GM18867 (cell line): ENCODE measurements around the gene MASP2.
"Not testable (repeated sequence)": the region's sequence is repeated elsewhere in the genome, so short reads cannot be mapped to it uniquely, and the experiment has no call there.

ENCODE experiments used
- ATAC-seq: cut with Tn5 transposase; IDR thresholded peaks from one replicate; pipeline ENCODE4 v1.9.1; 2021; ENCODE audit warnings: mild to moderate bottlenecking, moderate library complexity; ENCODE audit not compliant: unreplicated experiment

Gene MASP2

DNA sequence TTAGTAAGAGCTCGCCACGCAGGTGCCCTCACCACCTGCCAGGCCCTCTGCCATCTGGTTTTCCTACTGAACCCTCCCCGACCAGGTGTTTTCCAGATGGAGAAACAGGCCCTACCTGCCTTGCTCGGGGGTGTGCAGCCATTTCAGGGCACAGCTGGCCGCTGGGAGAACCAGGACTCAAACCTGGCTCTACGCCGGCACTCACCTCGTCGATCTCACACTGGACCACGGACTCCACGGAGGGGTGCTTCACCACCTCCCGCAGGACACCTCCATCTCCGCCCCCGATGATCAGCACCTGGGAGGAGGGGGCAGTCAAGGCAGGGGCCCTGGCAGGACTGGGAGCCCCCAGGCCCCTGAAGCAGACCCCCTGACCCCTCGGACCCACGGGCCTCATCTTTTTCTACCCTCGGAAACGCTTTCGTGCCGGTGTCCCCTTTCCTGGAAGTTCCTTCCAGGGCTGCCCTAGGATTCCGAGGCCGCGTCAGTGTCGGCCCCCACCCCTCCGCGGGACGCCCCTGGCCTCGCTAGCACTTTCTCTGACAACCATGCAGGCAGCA, 11.6 kb upstream of the MASP2 start:
- ATAC-seq = no peak

GRCh38 chr1:11058026-11058425, 11.0 kb upstream of the MASP2 start:
- no peak for ATAC-seq

DNA sequence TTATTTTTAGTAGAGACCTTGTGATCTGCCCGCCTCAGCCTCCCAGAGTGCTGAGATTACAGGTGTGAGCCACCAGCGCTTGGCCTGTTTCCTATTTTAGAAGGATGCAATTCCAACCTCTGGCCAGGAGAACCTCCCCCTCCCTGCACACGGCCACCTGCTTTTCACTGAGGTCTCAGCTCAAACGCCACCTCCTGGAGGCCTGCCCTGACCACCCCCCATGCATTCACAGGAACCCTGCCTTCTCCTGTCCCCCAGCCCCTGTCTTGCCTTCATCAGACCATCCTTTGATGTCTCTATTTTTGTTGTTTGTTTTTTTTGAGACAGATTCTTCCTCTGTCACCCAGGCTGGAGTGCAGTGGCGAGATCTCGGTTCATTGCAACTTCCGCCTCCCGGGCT, 10.4 kb upstream of the MASP2 start:
- ATAC-seq = no peak

DNA sequence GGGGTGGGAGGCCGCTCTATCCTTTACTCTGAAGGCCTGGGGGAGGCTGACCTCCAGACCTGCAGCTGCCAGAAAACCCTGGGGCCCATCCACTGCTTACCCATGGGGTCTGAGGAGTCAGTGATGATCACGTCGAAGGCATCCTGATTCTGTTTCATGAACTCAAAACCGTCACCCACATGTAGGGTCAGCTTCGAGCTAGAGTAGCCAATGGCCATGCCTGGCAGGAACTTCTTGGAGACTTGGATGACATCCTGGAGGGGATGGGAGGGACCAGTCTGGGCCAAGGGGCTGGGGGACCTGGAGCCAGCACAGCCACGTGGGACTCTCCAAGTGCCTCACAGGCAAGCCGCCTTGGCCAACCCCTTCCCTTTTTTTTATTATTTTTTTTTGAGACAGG, 9.5 kb upstream of the MASP2 start:
- no peak for ATAC-seq

DNA sequence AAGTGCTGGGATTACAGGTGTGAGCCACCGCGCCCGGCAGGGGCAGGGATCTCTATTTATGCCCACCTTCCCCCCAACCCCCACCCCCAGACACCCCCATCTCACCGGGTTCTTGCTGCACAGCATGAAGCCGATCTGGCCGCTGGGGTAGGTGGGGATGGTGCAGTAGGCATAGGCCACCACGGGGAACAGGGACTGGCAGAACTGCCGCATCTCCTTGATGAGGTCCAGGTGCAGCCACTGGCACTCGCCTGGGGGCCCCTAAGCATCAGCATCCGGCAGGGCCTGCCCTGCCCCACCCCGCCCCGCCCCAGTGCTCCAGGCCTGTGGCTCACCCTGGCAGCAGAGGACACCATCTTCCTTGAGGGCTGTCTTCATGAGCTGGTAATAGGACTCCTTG, 8.6 kb upstream of the MASP2 start:
- ATAC-seq = no peak

DNA sequence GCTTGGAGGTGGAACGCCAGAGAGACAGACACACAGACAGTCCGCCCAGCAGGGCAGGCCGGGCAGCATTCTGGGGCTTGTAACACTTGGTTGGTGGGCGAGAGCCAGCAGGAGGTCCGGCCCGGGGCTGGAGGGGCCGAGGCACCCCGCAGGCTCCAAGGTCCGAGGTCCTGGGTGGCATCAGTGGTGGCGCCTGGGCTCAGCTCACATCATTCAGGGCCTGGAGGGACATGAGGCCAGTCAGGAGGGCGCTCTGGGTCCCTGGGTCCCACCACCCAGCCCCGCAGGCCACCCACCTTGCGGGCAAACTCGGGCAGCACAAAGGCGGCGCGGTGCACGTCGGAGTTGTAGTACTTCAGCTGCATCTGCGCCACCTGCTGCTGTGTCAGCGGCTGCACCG, 7.6 kb upstream of the MASP2 start:
- ATAC-seq = no peak

DNA sequence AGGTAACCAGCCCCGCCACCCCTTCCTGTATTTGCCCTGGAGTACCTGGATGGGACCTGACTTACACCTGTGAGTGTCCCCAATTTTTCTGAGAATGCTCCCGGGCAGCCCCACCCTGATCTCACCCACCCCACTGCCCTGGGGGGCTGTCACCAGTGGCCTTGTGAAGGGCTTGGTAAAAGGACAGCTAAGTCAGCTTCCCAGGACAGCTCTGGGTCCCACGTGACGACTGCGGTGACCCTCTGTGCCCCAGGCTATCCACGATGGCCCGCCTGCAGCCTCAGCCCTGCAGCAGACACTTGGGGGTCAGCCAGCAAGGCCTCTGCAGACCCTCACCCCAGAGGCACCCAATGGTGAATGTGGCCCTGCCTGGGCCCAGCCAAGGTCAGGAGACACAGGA, 7.1 kb upstream of the MASP2 start:
- ATAC-seq = no peak

- no peak for ATAC-seq
Observed at GRCh38 chr1:11053758-11054137, 6.7 kb upstream of the MASP2 start.

GRCh38 chr1:11052839-11053757, 6.1 kb upstream of the MASP2 start:
- no peak for ATAC-seq

DNA sequence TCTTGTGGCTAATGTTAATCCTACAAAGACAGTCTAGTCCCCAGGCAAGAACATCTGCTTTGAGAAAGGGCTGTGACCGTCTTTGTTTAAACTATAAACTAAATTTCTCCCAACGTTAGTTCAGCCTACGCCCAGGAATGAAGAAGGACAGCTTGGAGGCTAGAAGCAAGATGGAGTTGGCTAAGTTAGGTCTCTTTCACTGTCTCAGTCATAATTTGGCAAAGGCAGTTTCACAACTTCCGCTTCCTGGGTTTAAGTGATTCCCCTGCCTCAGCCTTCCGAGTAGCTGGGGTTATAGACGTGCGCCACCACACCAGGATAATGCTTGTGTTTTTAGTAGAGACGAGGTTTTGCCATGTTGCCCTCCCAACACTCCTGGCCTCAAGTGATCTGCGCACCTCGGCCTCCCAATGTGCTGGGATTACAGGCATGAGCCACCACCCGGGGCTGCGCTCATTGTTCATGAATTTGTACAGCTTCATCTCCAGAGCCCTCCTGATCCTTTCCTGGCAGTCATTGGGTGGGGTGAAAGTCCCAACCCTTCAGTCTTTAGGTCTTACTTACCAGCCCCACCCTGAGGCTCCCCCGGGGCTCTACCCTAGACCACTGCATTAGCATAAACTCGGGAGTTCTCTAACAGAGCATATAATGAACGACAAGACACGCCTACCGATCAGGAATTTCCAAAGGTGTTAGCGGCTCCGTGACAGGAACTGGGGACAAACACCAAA, 4.9 kb upstream of the MASP2 start:
- ATAC-seq = no peak

DNA sequence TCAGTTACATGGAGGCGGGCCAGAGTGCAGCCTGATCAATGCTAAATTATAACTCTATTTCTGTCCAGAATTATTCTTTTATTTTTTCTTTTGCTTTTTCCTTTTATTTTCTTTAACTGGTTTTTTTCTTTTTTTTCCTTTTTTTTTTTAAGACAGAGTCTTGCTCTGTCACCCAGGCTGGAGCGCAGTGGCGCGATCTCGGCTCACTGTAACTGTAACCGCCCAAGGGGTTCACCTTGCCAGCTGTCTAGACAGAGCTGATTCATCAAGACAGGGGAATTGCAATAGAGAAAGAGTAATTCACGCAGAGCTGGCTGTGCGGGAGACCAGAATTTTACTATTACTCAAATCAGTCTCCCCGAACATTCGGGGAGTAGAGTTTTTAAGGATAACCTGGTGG, 4.1 kb upstream of the MASP2 start:
- ATAC-seq = not testable (repeated sequence)

DNA sequence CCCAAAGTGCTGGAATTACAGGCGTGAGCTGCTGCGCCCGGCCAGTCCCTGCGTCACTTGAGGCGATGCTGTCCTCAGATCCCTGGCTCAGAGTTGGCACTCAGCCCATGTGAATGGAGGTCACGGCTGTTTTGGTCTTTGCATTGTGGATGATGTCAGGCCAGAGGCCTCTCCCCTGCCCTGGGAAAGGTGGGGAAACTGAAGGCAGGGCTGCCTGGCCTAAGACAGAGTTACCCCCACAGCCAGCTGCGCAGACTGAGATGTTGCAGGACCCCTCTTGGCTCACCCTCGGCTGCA, 821 bp downstream of the MASP2 start:
- no peak for ATAC-seq

- ATAC-seq = no peak
Observed at GRCh38 chr1:11045428-11046269, 1.4 kb downstream of the MASP2 start.

DNA sequence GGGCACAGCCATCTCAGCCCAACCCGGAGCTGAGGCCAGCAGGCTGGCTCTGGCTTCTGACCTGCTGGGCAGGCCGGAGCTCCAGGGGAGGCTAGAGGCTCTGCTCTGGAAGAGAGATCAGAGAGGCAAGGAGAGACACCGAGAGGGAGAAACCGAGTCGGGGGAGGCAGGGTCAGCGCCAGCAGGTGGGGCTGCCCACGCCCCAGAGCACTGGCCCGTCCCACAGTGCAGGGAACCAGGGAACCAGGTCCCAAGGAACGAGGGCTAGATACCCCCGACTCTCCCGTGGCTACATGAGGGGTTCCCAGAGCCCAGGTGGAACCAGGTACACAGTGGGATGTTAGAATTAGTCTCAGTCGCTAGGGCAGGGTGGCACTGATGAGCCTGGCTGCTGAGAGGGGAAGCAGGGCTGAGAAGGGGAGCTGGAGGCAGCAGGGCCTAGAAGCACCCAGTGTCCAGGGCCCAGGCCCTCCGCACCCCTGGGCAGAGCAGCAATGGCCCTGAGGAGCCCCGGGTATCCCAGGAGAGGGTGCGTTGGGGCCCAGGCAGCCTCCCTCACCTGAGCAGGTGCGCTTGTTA, 2.1 kb downstream of the MASP2 start:
- no peak for ATAC-seq

- ATAC-seq = no peak
Observed at GRCh38 chr1:11044086-11044848, 2.8 kb downstream of the MASP2 start.

- ATAC-seq = no peak
Observed at GRCh38 chr1:11042995-11043874, 3.8 kb downstream of the MASP2 start.

DNA sequence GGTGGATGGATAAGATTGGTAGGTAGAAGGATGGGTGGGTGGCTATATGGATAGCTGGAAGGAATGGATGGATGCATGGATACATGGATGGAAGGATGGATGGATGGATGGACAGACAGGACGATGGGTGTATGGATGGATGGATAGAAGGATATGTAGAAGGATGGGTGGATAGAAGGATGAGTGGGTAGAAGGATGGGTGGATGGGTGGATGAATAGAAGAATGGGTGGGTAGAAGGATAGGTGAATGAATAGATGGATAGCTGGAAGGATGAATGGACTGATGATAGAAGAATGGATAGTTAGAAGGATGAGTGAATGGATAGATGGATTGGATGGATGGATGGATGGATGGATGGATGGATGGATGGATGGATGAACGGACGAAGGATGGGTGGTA, 5.0 kb downstream of the MASP2 start:
- ATAC-seq = no peak

DNA sequence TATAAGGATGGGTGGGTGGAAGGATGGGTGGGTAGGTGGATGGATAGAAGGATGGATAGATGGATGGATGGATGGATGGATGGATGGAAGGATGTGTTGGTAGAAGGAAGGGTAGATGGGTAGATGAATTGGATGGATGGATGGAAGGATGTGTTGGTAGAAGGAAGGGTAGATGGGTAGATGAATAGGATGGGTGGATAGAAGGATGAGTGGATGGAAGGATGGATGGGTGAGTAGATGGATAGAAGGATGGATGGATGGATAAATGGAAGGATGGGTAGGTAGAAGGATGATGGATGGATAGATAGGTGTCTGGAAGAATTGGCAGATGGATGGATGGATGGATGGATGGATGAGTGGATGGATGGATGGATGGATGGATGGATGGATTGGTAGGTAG, 6.0 kb downstream of the MASP2 start:
- ATAC-seq = no peak

GRCh38 chr1:11040105-11040429, 7.0 kb downstream of the MASP2 start:
- ATAC-seq = not testable (repeated sequence)
